Kidney (tissue), 14 donors: ENCODE measurements around the gene MINDY4. TPM values are rescaled to one million over a fixed set of nuclear protein-coding genes. Genes with fewer than 3 reads are reported as not detected.

Experiments
- DNase-seq, 5 donors: peaks; one replicate each; pipeline ENCODE4 v3.0.0-alpha.2; 2013 to 2020
- FAIRE-seq: peaks from 2 replicates; lab custom pipeline; 2012; peaks lifted over from hg19 to GRCh38; lab: Jason Lieb, UNC
- H3K27ac ChIP-seq, 2 donors: one replicate each; pipeline ENCODE4 v1.7.0; 2013; ENCODE audit warnings: low read depth in 2 of 2, low read length in 2 of 2, inconsistent platforms in 1 of 2
- H3K27me3 ChIP-seq: one replicate; pipeline ENCODE4 v1.7.1; 2013; ENCODE audit warnings: low read length, inconsistent platforms; ENCODE audit not compliant: control insufficient read depth, insufficient read depth
- H3K36me3 ChIP-seq, 3 donors: one replicate each; pipeline versions ENCODE4 v1.7.0 to v1.7.1; 2013; ENCODE audit warnings: low read length in 3 of 3, control low read depth in 1 of 3, inconsistent platforms in 1 of 3; ENCODE audit not compliant: insufficient read depth in 3 of 3, control insufficient read depth in 2 of 3
- H3K4me1 ChIP-seq, 3 donors: one replicate each; pipeline versions ENCODE4 v1.7.0 to v1.7.1; 2013; ENCODE audit warnings: low read length in 3 of 3, inconsistent platforms in 1 of 3, low read depth in 1 of 3; ENCODE audit not compliant: control insufficient read depth in 2 of 3, insufficient read depth in 2 of 3
- H3K4me3 ChIP-seq, 3 donors: one replicate each; pipeline versions ENCODE4 v1.7.0 to v1.8.1; 2013; ENCODE audit warnings: low read length in 3 of 3, control low read depth in 1 of 3, inconsistent platforms in 1 of 3
- H3K9ac ChIP-seq, 3 donors: one replicate each; pipeline versions ENCODE4 v1.7.0 to v1.7.1; 2013; ENCODE audit warnings: low read length in 3 of 3, control low read depth in 1 of 3, inconsistent platforms in 1 of 3
- H3K9me3 ChIP-seq, 3 donors: one replicate each; pipeline versions ENCODE4 v1.7.0 to v1.7.1; 2013; ENCODE audit warnings: low read length in 3 of 3, control low read depth in 1 of 3, inconsistent platforms in 1 of 3; ENCODE audit not compliant: control insufficient read depth in 2 of 3, insufficient read depth in 1 of 3
- CTCF ChIP-seq: IDR thresholded peaks from 3 replicates; pipeline ENCODE4 v1.5.1; 2012; ENCODE audit warnings: mild to moderate bottlenecking, moderate library complexity, borderline replicate concordance; ENCODE audit not compliant: insufficient read depth; ENCODE audit errors: extremely low read depth
- intact Hi-C: fragments of 100-400 bp; cut with DNase I; formaldehyde crosslinking; loops from one replicate; pipeline ENCODE4 v1.11.1; 2022
- polyA plus RNA-seq: library from polyadenylated mRNA; stranded (reverse); fragments of 350-450 nt; fragmentation: Illumina TruSeq; extraction: RNeasy Lipid Tissue Mini Kit (QIAGEN cat#74804); gene quantifications from one replicate; pipeline ENCODE4 v1.2.3, GENCODE V29; 2014; ENCODE audit warnings: low read depth, low replicate concordance; ENCODE audit not compliant: insufficient read depth
- total RNA-seq: library from RNA; stranded (reverse); fragmentation: NEBNext Ultra II Directional; extraction: Animal tissue kit (Norgen Biotek cat#: 25700); gene quantifications from one replicate; pipeline ENCODE4 v1.2.1, GENCODE V29; 2021
- donor health status: control.
- donor health status: control.
- donor health status: control.
- donor health status: control.
- donor health status: control.
- donor health status: DM: yes; HTN: yes; CAD: no.
- donor health status: Normal renal cell carcinoma (clear cell type).

MINDY4 gene
- total and polyA plus RNA-seq, 2 donors from 2014 or later, result 5.3 to 15.3 TPM

GRCh38 chr7:30852308-30852684 is 81.1 kb downstream of the MINDY4 start:
- intact Hi-C loops, result no loop called here
- Histone ChIP-seq H3K9ac (no peak overlapping the region), H3K4me3 (no peak overlapping the region)

GRCh38 chr7:30852744-30853288 is 81.6 kb downstream of the MINDY4 start:
- Histone ChIP-seq H3K9me3 (no peaks in the 10 kb centered on the region), H3K4me3 (no peak overlapping the region), H3K27ac (no peak overlapping the region), H3K27me3 (no peaks in the 10 kb centered on the region), H3K9ac (no peak overlapping the region), H3K4me1 (peaks cover 0 to 5% (median 0%) of the 10 kb centered on the region in 3 donors), H3K36me3 (peaks cover 0 to 6% (median 0%) of the 10 kb centered on the region in 3 donors)
- intact Hi-C loops, result no loop called here
- no peak for TF ChIP-seq CTCF
- no peak for FAIRE-seq
- DNase-seq, result peak in 1 of 5 donors; percentile 32

More at GRCh38 chr7:30852308-30852684, 81.1 kb downstream of the MINDY4 start:
- Histone ChIP-seq H3K9me3 (no peaks in the 10 kb centered on the region), H3K27me3 (no peaks in the 10 kb centered on the region), H3K36me3 (peaks cover 0 to 6% (median 0%) of the 10 kb centered on the region in 3 donors), H3K27ac (no peak overlapping the region), H3K4me1 (peaks cover 0 to 5% (median 0%) of the 10 kb centered on the region in 3 donors)
- no peak for DNase-seq
- TF ChIP-seq CTCF, result no peak
- FAIRE-seq, result no peak

GRCh38 chr7:30853576-30853975 is 82.4 kb downstream of the MINDY4 start:
- intact Hi-C loops, result no loop called here
- Histone ChIP-seq H3K36me3 (peaks cover 0 to 6% (median 0%) of the 10 kb centered on the region in 3 donors), H3K27me3 (no peaks in the 10 kb centered on the region), H3K9me3 (no peaks in the 10 kb centered on the region), H3K9ac (no peak overlapping the region), H3K4me1 (peaks cover 0 to 5% (median 0%) of the 10 kb centered on the region in 3 donors), H3K4me3 (no peak overlapping the region), H3K27ac (no peak overlapping the region)
- FAIRE-seq, result no peak
- peak in 1 of 5 donors; percentile 45 for DNase-seq
- TF ChIP-seq CTCF, result no peak
